GM21390 (cell line): Measurements from ENCODE around the gene MRPL4.
"Not testable (repeated sequence)": the region's sequence is repeated elsewhere in the genome, so short reads cannot be mapped to it uniquely, and the experiment has no call there.

ENCODE experiments used
- ATAC-seq: cut with Tn5 transposase; IDR thresholded peaks from one replicate; pipeline ENCODE4 v1.9.1; 2021; ENCODE audit not compliant: unreplicated experiment

Gene MRPL4

DNA sequence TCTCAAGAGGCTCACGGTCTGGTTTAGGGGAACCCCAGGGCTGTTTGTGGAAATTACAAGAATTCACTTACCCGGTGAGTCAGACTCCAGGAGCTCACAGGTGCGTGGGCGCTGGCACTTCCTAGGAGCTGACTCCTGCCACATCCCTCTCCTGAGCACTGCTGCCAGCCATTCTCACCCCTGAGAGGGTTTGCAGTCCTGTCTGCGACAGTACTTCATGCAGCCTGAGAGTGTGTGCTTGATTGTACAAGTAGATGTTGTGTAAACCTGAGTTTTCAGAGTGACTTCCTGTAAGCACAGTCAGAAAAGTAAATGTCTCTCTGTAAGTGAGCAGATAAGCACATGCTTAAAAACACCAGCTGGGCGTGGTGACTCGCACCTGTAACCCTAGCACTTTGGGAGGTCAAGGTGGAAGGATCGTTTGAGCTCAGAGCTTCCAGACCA is 8.1 kb downstream of the MRPL4 start:
- ATAC-seq, result no peak

DNA sequence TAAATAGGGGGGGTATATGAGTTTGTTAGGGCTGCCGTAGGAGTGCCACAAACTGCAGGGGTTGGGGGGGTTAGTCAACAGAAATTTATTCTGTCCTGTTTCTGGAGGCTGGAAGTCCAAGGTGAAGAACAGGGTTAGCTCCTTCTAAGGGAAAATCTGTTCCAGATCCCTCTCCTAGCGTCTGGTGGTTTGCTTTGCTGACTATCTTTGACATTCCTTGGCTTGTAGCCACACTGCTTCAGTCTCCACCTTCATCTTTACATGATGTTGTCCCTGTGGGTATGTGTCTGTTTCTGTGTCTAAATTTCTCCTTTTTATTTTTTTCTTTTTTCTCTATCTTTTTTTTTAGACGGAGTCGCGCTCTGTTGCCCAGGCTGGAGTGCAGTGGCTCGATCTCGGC is 10.8 kb downstream of the MRPL4 start:
- ATAC-seq, result no peak

DNA sequence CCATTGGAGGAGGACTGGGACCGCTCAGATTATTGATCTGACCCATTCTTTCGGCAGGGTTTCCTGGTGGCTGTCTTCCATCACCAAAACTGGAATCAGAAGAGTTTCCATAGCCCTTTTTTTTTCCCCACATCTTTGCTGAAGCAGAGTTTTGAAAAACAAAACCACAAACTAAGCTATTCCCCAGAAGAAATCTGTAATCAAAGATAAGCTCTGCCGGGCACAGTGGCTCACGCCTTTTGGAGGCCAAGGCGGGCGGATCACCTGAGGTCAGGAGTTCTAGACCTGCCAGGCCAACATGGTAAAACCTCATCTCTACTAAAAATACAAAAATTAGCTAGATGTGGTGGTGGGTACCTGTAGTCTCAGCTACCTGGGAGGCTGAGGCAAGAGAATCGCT is 14.7 kb downstream of the MRPL4 start:
- no peak for ATAC-seq

DNA sequence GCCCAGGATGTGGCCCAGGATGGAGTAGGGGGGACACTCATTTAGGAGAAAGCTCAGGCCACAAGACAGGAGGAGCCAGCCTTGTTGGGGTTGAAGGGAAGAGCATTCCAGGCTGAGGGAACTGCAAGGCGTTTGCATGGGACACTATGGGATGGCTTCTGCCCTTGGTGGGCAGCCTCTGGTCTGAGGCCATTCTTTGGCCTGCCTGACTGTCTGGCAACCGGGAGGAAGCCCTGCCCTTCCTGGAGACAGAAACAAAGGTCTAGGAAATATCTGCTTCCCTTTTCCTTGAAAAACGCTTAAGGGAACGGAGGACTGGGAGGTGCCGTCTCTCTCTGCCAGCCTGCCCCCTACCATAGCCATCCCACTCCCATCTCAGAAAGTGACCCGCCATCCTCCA is 16.1 kb downstream of the MRPL4 start:
- no peak for ATAC-seq

DNA sequence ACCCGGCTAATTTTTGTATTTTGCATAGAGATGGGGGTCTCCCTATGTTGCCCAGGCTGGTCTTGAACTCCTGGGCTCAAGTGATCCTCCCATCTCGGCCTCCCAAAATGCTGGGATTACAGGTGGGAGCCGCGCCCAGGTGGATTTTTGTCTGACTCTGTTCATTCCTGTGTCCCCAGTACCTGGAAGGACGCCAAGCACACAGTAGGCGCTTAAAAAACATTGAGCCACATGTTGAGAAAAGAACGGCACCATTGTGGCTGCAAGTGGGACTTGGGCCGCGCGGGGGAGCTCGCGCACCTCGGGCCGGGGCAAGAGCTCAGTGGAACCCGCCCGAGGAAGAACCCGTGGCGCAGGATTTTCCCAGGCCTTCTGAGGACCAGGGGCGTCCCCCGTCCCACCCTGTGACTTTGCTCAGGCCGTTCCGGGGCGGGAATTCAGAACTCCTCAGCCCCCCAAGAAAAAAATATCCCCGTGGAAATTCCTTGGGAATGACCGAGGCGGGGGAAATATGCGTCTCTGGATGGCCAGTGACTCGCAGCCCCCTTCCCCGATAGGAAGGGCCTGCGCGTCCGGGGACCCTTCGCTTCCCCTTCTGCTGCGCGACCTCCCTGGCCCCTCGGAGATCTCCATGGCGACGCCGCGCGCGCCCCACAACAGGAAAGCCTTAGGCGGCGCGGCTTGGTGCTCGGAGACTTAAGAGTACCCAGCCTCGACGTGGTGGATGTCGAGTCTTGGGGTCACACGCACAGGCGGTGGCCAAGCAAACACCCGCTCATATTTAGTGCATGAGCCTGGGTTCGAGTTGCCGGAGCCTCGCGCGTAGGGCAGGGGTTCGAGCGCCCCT is 17.5 kb downstream of the MRPL4 start:
- no peak for ATAC-seq

DNA sequence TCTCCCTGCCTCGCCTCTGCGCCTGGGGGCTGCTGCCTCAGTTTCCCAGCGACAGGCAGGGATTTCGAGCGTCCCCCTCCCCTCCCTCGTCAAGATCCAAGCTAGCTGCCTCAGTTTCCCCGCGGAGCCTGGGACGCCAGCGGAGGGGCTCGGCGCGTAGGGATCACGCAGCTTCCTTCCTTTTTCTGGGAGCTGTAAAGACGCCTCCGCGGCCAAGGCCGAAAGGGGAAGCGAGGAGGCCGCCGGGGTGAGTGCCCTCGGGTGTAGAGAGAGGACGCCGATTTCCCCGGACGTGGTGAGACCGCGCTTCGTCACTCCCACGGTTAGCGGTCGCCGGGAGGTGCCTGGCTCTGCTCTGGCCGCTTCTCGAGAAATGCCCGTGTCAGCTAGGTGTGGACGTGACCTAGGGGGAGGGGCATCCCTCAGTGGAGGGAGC is 18.2 kb downstream of the MRPL4 start:
- ATAC-seq, result no peak

GRCh38 chr19:10270616-10271394 is 18.8 kb downstream of the MRPL4 start, which contains the start of gene ICAM1:
TSS of gene ICAM1 (plus strand) at chr19:10271120. CDS start at chr19:10271160, 40 bp downstream.
- peak; percentile 49 for ATAC-seq

- ATAC-seq, result peak; percentile 24
Measured at GRCh38 chr19:10271543-10272086, 19.6 kb downstream of the MRPL4 start.

DNA sequence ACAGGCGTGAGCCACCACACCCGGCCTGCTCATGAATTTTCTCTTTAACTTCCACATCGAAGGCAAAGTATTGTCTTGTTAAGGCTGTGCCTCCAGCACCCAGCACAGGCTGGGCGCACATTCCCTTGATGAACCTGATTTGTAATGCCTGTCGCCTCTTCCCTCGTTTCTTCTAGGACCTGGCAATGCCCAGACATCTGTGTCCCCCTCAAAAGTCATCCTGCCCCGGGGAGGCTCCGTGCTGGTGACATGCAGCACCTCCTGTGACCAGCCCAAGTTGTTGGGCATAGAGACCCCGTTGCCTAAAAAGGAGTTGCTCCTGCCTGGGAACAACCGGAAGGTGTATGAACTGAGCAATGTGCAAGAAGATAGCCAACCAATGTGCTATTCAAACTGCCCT is 22.6 kb downstream of the MRPL4 start:
- no peak for ATAC-seq

- no peak for ATAC-seq
Measured at GRCh38 chr19:10277795-10278589, 26.0 kb downstream of the MRPL4 start.

- no peak for ATAC-seq
Measured at GRCh38 chr19:10278935-10279334, 26.9 kb downstream of the MRPL4 start.

GRCh38 chr19:10279737-10280442 is 27.9 kb downstream of the MRPL4 start:
- no peak for ATAC-seq

- not testable (repeated sequence) for ATAC-seq
Measured at GRCh38 chr19:10282043-10282442, 30.0 kb downstream of the MRPL4 start.

- no peak for ATAC-seq
Measured at GRCh38 chr19:10283301-10284064, 31.5 kb downstream of the MRPL4 start.

- ATAC-seq, result no peak
Measured at GRCh38 chr19:10284065-10284959, 32.3 kb downstream of the MRPL4 start.

GRCh38 chr19:10284960-10285278 is 32.9 kb downstream of the MRPL4 start:
- ATAC-seq, result no peak

GRCh38 chr19:10285393-10285792 is 33.4 kb downstream of the MRPL4 start:
- ATAC-seq, result no peak
